GM19463 (cell line): ENCODE measurements around the gene ADAMTS9.
"Not testable (repeated sequence)": the region's sequence is repeated elsewhere in the genome, so short reads cannot be mapped to it uniquely, and the experiment has no call there.

Experiments
- ATAC-seq: cut with Tn5 transposase; IDR thresholded peaks from one replicate; pipeline ENCODE4 v1.9.1; 2021; ENCODE audit warnings: mild to moderate bottlenecking, moderate library complexity; ENCODE audit not compliant: unreplicated experiment

ADAMTS9 gene

GRCh38 chr3:64550745-64551144, 137.1 kb downstream of the ADAMTS9 start:
- no peak for ATAC-seq

GRCh38 chr3:64549869-64550268, 137.9 kb downstream of the ADAMTS9 start:
- no peak for ATAC-seq

GRCh38 chr3:64548200-64548889, 139.5 kb downstream of the ADAMTS9 start:
- no peak for ATAC-seq

GRCh38 chr3:64546856-64547255, 140.9 kb downstream of the ADAMTS9 start:
- no peak for ATAC-seq

GRCh38 chr3:64545239-64545638, 142.6 kb downstream of the ADAMTS9 start:
- ATAC-seq, result not testable (repeated sequence)

GRCh38 chr3:64541803-64542202, 146.0 kb downstream of the ADAMTS9 start:
- ATAC-seq, result no peak

- no peak for ATAC-seq
Measured at GRCh38 chr3:64539451-64540196, 148.2 kb downstream of the ADAMTS9 start.

- no peak for ATAC-seq
Measured at GRCh38 chr3:64536166-64536565, 151.6 kb downstream of the ADAMTS9 start.

- ATAC-seq, result peak; percentile 99
Measured at GRCh38 chr3:64533617-64534317, 154.0 kb downstream of the ADAMTS9 start.

- ATAC-seq, result no peak
Measured at GRCh38 chr3:64530434-64531049, 157.3 kb downstream of the ADAMTS9 start.

- ATAC-seq, result no peak
Measured at GRCh38 chr3:64523324-64523723, 164.5 kb downstream of the ADAMTS9 start.

- no peak for ATAC-seq
Measured at GRCh38 chr3:64520334-64520733, 167.5 kb downstream of the ADAMTS9 start.

- no peak for ATAC-seq
Measured at GRCh38 chr3:64518950-64519349, 168.8 kb downstream of the ADAMTS9 start.

- no peak for ATAC-seq
Measured at GRCh38 chr3:64518496-64518895, 169.3 kb downstream of the ADAMTS9 start.

- no peak for ATAC-seq
Measured at GRCh38 chr3:64514889-64515288, 172.9 kb downstream of the ADAMTS9 start.

- ATAC-seq, result no peak
Measured at GRCh38 chr3:64509206-64509605, 178.6 kb downstream of the ADAMTS9 start.

GRCh38 chr3:64508140-64508539, 179.7 kb downstream of the ADAMTS9 start:
- ATAC-seq, result no peak

GRCh38 chr3:64506255-64506654, 181.5 kb downstream of the ADAMTS9 start:
- ATAC-seq, result no peak

- no peak for ATAC-seq
Measured at GRCh38 chr3:64505419-64505818, 182.4 kb downstream of the ADAMTS9 start.

- no peak for ATAC-seq
Measured at GRCh38 chr3:64502284-64502683, 185.5 kb downstream of the ADAMTS9 start.

GRCh38 chr3:64501298-64501906, 186.4 kb downstream of the ADAMTS9 start:
- ATAC-seq, result no peak
